ENCODE measurements around the gene TMEM154.

TMEM154 gene

GRCh38 chr4:152616804-152617203 lies 63.0 kb downstream of the TMEM154 start:
- no peak for TF ChIP-seq CTCF (IDR thresholded peaks at IDR 0.05)

- no peak for TF ChIP-seq CTCF (IDR thresholded peaks at IDR 0.05)
Observed at GRCh38 chr4:152613841-152614721, 65.7 kb downstream of the TMEM154 start.

- TF ChIP-seq CTCF (IDR thresholded peaks at IDR 0.05), result no peak
Observed at GRCh38 chr4:152613351-152613750, 66.4 kb downstream of the TMEM154 start.

- no peak for TF ChIP-seq CTCF (IDR thresholded peaks at IDR 0.05)
Observed at GRCh38 chr4:152610131-152610530, 69.7 kb downstream of the TMEM154 start.

- no peak for TF ChIP-seq CTCF (IDR thresholded peaks at IDR 0.05)
Observed at GRCh38 chr4:152609481-152609880, 70.3 kb downstream of the TMEM154 start.

- no peak for TF ChIP-seq CTCF (IDR thresholded peaks at IDR 0.05)
Observed at GRCh38 chr4:152607178-152607577, 72.6 kb downstream of the TMEM154 start.

- TF ChIP-seq CTCF (IDR thresholded peaks at IDR 0.05), result no peak
Observed at GRCh38 chr4:152606753-152607152, 73.0 kb downstream of the TMEM154 start.
